Parathyroid adenoma (tissue), 2 donors: ENCODE data around the gene IQSEC2.

ENCODE experiments used
- H2AFZ ChIP-seq: fragments of 300-600 bp; sonication (generic); one replicate; pipeline ENCODE4 v1.7.0; 2017; ENCODE audit warnings: antibody characterized with exemption, mild to moderate bottlenecking
- H3K27ac ChIP-seq: fragments of 300-600 bp; sonication (generic); one replicate; pipeline ENCODE4 v1.7.0; 2017
- H3K27me3 ChIP-seq: fragments of 300-600 bp; sonication (generic); one replicate; pipeline ENCODE4 v1.7.0; 2017; ENCODE audit warnings: low read length; ENCODE audit not compliant: control insufficient read depth, insufficient read depth
- H3K36me3 ChIP-seq: fragments of 300-600 bp; sonication (generic); one replicate; pipeline ENCODE4 v1.7.0; 2017; ENCODE audit warnings: low read length; ENCODE audit not compliant: control insufficient read depth, insufficient read depth
- H3K4me1 ChIP-seq: fragments of 300-600 bp; sonication (generic); one replicate; pipeline ENCODE4 v1.7.0; 2017; ENCODE audit warnings: control low read depth
- H3K4me2 ChIP-seq: fragments of 300-600 bp; sonication (generic); one replicate; pipeline ENCODE4 v1.7.0; 2017; ENCODE audit warnings: low read length
- H3K4me3 ChIP-seq: fragments of 300-600 bp; sonication (generic); one replicate; pipeline ENCODE4 v1.7.0; 2017; ENCODE audit warnings: low read depth, low read length
- H3K79me2 ChIP-seq: fragments of 300-600 bp; sonication (generic); one replicate; pipeline ENCODE4 v1.7.0; 2017; ENCODE audit warnings: control low read depth
- H3K9ac ChIP-seq: fragments of 300-600 bp; sonication (generic); one replicate; pipeline ENCODE4 v1.7.0; 2017; ENCODE audit warnings: mild to moderate bottlenecking
- H3K9me3 ChIP-seq: fragments of 300-600 bp; sonication (generic); one replicate; pipeline ENCODE4 v1.7.0; 2017; ENCODE audit warnings: low read length; ENCODE audit not compliant: control insufficient read depth
- CTCF ChIP-seq: fragments of 300-600 bp; sonication (generic); IDR thresholded peaks from one replicate; pipeline ENCODE4 v1.7.0; 2017; ENCODE audit warnings: antibody characterized with exemption, mild to moderate bottlenecking
- donor health status: primary hyperparathyroidism.

The IQSEC2 gene

GRCh38 chrX:53265771-53266574, 15.4 kb downstream of the IQSEC2 start:
- no peak overlapping the region for H3K4me2 ChIP-seq
- peaks cover 2% of the 10 kb centered on the region for H3K79me2 ChIP-seq
- H3K27ac ChIP-seq, result no peak overlapping the region
- H3K9me3 ChIP-seq, result no peaks in the 10 kb centered on the region
- H3K4me1 ChIP-seq, result peaks cover 6% of the 10 kb centered on the region
- H3K9ac ChIP-seq, result no peak overlapping the region
- H3K27me3 ChIP-seq, result no peaks in the 10 kb centered on the region
- no peak overlapping the region for H3K4me3 ChIP-seq
- no peak for TF ChIP-seq CTCF
- no peak overlapping the region for H2AFZ ChIP-seq
- H3K36me3 ChIP-seq, result no peaks in the 10 kb centered on the region

DNA sequence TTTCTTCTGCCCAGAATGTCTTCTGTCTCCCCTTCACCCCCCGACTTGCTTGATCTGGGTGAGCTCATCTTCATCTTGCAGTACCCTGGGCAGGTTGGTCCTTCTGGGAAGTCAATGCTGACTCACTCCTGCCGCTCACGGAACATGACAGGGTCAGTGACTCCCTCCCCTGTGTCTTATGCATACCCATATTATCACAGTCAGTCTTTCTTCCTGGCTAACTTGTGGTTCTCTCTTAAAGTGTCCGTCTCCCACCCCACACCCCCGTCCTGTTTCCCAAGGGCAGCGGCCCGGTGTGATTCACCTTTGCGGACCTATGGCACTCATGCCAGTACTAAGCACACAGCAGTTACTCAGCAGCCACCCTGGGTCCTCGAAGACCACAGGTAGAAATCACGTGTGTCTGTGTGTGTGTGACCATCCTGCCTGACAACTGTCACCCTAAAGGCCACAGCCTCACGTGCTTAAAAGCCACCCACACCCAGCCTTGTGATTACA, 17.7 kb downstream of the IQSEC2 start:
- Histone ChIP-seq H3K27ac (no peak overlapping the region), H3K79me2 (no peaks in the 10 kb centered on the region), H3K27me3 (no peaks in the 10 kb centered on the region), H3K36me3 (no peaks in the 10 kb centered on the region), H3K9me3 (no peaks in the 10 kb centered on the region), H3K4me2 (no peak overlapping the region), H3K9ac (no peak overlapping the region), H2AFZ (no peak overlapping the region), H3K4me3 (no peak overlapping the region), H3K4me1 (peaks cover 6% of the 10 kb centered on the region)
- no peak for TF ChIP-seq CTCF

- no peak overlapping the region for H3K4me3 ChIP-seq
- no peak overlapping the region for H3K4me2 ChIP-seq
- no peak overlapping the region for H3K9ac ChIP-seq
- no peak overlapping the region for H3K27ac ChIP-seq
- no peaks in the 10 kb centered on the region for H3K27me3 ChIP-seq
- TF ChIP-seq CTCF, result no peak
- H3K4me1 ChIP-seq, result peaks cover 6% of the 10 kb centered on the region
- H3K79me2 ChIP-seq, result no peaks in the 10 kb centered on the region
- no peak overlapping the region for H2AFZ ChIP-seq
- no peaks in the 10 kb centered on the region for H3K36me3 ChIP-seq
- H3K9me3 ChIP-seq, result no peaks in the 10 kb centered on the region
Observed at GRCh38 chrX:53262918-53263394, 18.4 kb downstream of the IQSEC2 start.

- Histone ChIP-seq H3K36me3 (no peaks in the 10 kb centered on the region), H2AFZ (no peak overlapping the region), H3K79me2 (no peaks in the 10 kb centered on the region), H3K4me2 (no peak overlapping the region), H3K4me1 (peaks cover 5% of the 10 kb centered on the region), H3K4me3 (no peak overlapping the region), H3K27ac (no peak overlapping the region), H3K27me3 (no peaks in the 10 kb centered on the region), H3K9me3 (no peaks in the 10 kb centered on the region), H3K9ac (no peak overlapping the region)
- no peak for TF ChIP-seq CTCF
Observed at GRCh38 chrX:53262189-53262917, 19.0 kb downstream of the IQSEC2 start.
